Activated CD8-positive, alpha-beta memory T cell treated with anti-CD3 and anti-CD28 coated beads, Interleukin-2, amount 50 U/mL, for 24 hours (primary cell): ENCODE measurements around the gene CCNYL1.

Source experiments
- DNase-seq: peaks from one replicate; pipeline ENCODE4 v3.0.0-alpha.2; 2020; ENCODE audit errors: extremely low read depth

The CCNYL1 gene

GRCh38 chr2:207766041-207766551 is 54.7 kb downstream of the CCNYL1 start:
- DNase-seq, result no peak

DNA sequence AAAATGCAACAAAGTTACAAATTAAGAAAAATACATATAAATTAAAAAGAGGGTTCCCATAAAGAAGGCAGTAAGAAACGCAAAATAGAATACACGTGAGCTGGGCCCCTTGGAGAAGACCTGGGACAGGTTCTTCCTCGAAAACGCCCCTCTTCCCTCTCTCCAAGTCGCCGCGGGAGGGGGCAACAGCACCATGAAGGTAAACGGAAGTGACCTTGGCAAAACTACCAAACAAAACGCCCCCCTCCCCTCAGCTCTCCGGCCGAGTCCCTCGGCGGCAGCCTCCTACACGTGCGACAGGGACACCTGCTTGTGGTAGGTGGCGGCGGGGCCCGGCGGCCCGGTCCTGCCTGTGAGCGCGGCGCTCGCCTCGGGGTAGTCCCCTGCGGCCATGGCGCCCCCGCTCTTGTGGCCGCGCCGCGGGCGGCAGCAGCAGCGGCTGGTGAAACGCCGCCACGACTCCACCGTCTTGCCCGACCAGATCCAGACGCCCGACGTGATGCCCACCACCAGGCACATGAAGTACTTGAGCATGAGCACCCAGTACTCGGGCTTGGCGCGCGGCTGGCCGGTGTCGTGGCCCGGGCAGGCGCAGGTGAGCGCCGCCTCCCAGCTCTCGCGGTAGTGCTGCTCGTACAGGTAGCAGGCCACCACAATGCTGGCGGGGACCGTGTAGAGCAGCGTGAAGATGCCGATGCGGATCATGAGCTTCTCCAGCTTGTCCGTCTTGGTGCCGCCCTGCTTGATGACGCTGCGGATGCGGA is 55.4 kb downstream of the CCNYL1 start:
- no peak for DNase-seq

- DNase-seq, result no peak
Observed at GRCh38 chr2:207767461-207768167, 56.2 kb downstream of the CCNYL1 start.

DNA sequence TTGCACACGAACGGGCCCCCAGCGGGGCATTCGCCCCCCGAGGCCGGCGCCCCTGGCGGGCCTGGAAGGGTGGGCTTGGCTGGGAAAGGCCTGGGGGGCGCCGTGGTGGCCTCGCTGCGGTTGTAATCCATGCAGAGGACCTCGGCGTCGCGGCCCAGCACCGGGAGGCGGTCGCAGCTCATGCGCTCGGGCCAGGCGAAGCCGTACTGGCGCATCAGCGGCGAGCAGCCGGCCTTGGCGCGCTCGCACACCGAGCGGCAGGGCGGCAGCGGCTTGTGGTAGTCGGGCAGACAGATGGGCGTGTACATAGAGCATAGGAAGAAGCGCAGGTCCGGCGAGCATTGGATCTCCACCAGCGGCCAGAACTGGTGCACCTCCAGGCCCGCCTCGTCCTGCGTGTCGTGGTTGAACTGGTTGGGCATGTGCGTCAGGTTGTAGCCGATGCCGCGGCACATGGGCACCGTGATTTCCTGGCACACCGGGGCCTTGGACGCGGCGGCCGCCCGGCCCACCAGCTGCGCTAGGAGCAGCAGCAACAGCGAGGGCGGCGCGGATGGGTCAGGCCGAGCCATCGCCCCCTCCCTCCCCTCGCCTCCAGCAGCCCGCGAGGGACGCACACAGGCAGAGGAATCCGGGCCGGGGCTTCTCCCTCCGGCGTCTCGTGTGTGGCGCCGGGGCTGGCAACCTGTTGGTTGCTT is 56.9 kb downstream of the CCNYL1 start:
- no peak for DNase-seq

DNA sequence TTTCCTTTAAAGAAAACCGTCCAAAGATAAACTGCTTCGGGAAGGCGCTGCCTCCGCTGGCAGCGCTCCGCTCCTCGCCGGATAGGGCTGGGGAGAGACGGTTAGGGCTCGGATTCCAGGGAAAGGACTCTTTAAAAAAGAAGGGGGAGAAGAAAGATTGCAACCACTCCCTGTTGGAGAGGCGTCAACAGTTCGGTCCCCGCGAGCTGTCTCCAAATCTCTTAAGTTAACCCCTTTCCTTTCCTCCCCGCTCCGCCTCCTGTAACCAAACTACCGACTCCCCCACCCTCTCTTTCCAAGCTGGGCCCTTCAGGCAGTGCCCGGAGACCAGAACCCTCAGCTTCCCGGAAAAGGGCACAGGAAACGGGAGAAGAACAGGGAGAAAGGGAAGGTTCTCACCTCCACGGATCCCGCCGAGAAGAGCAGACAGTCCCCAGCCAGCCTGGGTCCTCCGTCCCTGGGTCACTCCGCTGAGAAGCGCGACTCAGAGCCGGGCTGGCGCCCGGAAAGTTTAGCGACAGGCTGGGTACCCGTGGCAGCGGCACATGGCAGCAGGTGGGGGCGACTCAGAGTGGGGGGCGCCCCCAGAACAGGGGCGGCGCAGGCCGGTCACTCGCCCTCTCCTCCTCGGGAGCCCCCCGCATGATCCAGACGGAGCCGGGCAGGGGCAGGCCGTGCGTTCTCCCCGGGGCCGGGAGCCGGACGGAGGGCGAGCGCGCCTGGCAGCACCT is 57.6 kb downstream of the CCNYL1 start:
- DNase-seq, result no peak

- no peak for DNase-seq
Observed at GRCh38 chr2:207770602-207771404, 59.4 kb downstream of the CCNYL1 start.

- no peak for DNase-seq
Observed at GRCh38 chr2:207771421-207771820, 60.0 kb downstream of the CCNYL1 start.

DNA sequence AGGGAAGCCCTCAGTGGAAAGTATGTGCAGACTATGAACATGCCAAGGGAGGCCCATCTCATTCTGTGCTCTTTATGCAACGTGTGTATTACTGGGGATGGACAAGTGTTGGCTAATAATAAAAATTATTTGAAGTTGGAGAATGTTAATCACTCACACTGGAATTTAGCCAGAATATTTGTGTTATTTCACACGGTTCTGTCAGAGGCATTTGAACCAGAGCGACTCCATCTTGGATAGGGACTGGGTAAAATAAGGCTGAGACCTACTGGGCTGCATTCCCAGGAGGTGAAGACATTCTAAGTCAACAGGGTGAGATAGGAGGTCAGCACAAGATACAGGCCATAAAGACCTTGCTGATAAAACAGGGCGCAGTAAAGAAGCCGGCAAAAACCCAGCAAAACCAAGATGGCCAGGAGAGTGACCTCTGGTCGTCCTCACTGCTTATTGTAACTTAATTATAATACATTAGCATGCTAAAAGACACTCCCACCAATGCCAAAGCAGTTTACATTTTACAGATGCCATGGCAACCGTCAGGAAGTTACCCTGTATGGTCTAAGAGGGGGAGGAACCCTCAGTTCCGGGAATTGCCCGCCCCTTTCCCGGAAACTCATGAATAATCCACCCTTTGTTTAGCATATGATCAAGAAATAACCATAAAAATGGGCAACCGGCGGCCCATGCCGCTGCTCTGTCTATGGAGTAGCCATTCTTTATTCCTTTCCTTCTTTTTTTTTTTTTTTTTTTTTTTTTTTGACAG is 60.8 kb downstream of the CCNYL1 start:
- no peak for DNase-seq

DNA sequence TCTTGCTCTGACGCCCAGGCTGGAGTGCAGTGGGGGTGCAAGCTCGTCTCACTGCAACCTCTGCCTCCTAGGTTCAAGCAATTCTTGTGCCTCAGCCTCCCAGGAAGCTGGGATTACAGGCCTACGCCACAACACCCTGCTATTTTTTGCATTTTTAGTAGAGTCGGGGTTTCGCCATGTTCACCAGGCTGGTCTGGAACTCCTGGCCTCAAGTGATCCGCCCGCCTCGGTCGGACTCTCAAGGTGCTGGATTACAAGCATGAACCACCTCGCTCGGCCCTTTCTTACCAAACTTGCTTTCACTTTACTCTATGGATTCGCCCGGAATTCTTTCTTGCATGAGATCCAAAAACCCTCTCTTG is 61.4 kb downstream of the CCNYL1 start:
- no peak for DNase-seq

GRCh38 chr2:207775473-207775872 is 64.0 kb downstream of the CCNYL1 start:
- DNase-seq, result no peak

GRCh38 chr2:207777124-207777523 is 65.7 kb downstream of the CCNYL1 start:
- no peak for DNase-seq

DNA sequence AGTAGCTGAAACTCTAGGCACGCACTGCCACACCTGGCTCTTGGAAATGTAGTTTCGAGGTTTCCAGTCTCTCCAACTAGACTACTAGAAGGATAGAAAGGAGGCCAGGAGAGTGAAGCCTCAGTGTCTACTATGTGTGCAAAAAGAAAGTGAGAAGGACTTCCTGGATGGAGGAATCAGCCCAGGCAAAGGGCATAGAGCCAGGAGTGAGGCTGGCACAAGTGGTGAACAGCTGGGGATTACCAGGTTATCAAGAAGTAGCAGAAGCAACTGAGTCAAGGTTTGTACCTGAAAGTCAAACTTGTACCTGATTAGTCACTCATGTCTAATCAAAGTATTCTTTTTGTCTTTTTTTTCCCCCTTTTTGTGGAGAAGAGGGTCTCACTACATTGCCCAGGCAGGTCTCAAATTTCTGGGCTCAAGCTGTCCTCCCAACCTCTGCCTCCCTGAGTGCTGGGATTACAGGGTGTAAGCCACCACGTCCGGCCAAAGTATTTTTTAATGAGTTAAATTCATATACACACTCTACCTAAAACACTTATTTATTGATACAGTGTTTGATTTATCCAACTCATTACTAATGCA is 67.0 kb downstream of the CCNYL1 start:
- DNase-seq, result no peak

DNA sequence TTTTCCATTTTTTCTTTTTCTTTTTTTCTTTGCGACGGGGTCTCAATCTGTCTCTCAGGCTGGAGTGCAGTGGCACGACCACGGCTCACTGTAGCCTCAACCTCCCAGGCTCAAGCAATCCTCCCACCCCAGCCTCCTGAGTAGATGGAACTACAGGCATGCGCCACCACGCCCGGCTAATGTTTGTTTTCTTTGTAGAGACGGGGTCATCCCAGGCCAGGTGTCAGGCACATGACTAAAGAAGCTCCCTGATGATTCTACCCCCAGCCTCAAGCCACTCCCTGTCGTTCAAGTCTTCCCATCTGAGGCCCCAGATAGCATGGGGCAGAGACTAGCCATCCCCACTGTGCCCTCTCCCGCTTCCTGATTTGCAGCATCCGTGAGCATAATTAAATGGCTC is 68.1 kb downstream of the CCNYL1 start:
- DNase-seq, result no peak

DNA sequence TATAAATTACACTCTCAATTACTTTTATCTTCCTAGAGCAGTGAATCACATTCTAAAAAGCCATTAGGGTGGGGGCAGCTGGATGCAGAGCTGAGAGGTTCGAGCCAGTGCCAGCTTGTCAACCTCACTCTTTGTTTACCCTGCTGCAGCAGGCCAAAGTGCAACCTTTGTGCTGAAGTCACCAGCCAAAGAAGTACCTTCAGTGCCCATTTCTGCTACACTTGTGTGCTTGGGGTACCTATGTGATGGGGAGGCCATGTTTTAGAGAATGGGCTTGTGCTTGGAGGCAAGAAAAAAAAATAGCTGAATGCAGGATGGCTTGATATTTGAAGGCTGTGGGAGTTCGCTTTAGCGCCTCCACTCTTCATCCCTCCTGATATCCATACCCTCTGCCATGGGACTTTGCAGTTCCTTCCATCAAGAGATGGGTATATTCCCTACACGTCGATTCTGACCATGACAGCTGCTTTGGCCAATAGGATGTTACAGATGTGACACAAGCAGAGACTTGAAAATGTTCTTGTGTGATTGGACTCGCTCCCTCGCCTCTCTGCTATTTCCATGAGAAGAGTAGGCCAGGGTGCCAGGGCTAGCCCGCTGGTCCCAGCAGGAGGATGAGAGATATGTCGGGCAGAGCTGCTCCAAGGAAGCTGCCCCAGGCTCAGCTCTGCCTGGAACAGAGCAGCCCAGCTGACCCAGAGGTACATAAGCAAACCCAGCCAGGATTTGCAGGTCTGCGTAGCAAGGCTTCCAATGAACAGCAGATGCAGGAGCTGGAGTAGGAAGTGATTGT is 71.0 kb downstream of the CCNYL1 start:
- no peak for DNase-seq

- no peak for DNase-seq
Observed at GRCh38 chr2:207783514-207783913, 72.1 kb downstream of the CCNYL1 start.

DNA sequence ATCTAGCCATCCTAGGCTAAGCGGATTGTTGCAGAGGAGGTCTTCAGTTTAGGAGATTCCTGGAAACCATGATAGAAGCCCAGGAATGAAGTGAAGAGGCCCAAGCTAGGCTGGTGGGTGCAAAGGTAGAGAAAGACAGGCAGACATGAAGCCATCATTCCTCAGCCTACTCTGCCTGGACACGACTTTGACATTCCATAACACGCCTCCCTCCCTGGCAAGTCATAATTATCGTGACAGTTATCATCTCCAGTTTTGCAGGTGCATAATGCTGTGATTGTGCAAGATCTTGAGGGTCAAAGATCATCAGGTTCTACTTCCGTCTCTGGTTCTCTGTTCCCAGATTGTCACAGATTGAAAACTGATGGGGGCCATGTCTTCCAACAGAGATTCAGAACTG is 73.5 kb downstream of the CCNYL1 start:
- no peak for DNase-seq

DNA sequence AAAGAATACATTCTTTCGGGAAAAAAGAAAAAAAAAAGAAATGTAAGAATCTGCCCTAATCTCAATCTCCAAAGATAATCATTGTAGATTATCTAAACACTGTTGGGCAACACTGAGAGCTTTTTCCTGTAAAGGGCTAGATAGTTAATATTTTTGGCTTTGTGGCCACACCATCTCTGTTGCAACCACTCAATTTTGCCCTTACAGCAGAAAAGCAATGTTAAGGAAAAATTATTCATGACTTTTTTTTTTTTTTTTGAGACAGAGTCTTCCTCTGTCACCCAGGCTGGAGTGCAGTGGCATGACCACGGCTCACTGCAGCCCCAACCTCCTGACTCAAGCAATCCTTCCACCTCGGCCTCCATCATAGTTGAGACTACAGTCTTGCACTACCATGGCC is 75.6 kb downstream of the CCNYL1 start:
- DNase-seq, result no peak

DNA sequence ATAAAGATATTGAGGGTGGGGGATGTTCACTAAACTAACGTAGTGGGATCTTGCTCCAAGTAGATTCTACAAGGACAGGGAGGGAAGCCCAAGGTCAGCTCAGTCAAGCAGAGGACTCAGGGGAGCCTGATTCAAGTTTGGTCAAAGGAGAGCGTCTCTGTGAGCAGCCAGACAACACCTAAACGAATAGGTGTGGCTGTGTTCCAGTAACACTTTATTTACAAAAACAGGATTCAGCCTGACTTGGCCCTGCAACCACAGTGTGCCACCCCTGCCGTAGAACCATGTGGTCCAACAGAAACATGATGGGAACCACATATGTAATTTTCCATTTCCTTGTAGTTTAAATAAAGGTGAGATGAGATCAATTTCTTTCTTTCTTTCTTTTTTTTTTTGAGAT is 76.4 kb downstream of the CCNYL1 start:
- DNase-seq, result no peak

DNA sequence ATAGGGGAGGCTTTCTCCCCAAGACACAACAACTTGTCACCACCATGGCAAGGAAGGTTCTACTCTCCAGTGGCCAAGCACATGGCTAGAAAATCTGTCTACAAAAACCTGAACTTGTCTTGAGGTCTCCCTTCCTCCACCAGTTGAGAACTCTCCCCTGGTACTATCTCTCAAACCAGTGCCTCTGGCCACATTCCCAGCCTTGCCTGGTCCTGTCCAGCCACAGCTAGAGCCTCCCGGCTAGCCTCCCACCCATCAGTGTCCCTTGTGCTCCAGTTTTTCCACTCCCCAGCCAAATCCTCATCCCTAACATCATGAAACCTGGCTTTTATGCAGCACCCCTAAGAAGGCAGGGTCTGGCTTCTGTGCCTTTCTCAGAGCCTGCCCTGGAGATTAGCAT is 79.5 kb downstream of the CCNYL1 start:
- no peak for DNase-seq
